A549 (cell line): ENCODE measurements around the gene EFNA5.

Experiments
- CEBPB ChIP-seq, 2 experiments: fragments of >200 bp in 1 of 2; sonication (Bioruptor Twin) in 1 of 2; formaldehyde crosslinking in 1 of 2; IDR thresholded peaks; 2 replicates each; pipeline ENCODE4 v1.6.1; 2012 to 2016
- CTCF ChIP-seq: fragments of >200 bp; sonication (Bioruptor Twin); formaldehyde crosslinking; IDR thresholded peaks from 3 replicates; pipeline ENCODE4 v1.5.1; 2016
- HOXA7 ChIP-seq: fragments of 250-450 bp; sonication (Bioruptor Pico); IDR thresholded peaks from 2 replicates; pipeline ENCODE4 v1.5.0; 2020; ENCODE audit warnings: mild to moderate bottlenecking, moderate library complexity
- MAFK ChIP-seq: fragments of 450-650 bp; IDR thresholded peaks from 2 replicates; pipeline ENCODE4 v1.6.1; 2014; ENCODE audit not compliant: partially characterized antibody
- MAX ChIP-seq: IDR thresholded peaks from 2 replicates; pipeline ENCODE4 v1.6.1; 2012
- POLR2A ChIP-seq: IDR thresholded peaks from 2 replicates; pipeline ENCODE4 v1.6.1; 2012; ENCODE audit warnings: mild to moderate bottlenecking, low read length
- RAD21 ChIP-seq, 2 experiments: fragments of >200 bp in 1 of 2; sonication (Bioruptor Twin) in 1 of 2; formaldehyde crosslinking in 1 of 2; IDR thresholded peaks in 1 of 2; conservative IDR thresholded peaks in 1 of 2; 2 replicates in 1 of 2; 3 replicates in 1 of 2; pipeline ENCODE4 v1.6.1; 2012 to 2018; ENCODE audit warnings: inconsistent platforms in 1 of 2
- RCOR1 ChIP-seq: fragments of 150-350 bp; IDR thresholded peaks from 2 replicates; pipeline ENCODE4 v1.6.1; 2014; ENCODE audit warnings: antibody characterized with exemption, low read length, low read depth
- RNF2 ChIP-seq: fragments of 200-600 bp; sonication (generic); IDR thresholded peaks from 2 replicates; pipeline ENCODE4 v1.6.1; 2016; ENCODE audit warnings: low read depth, mild to moderate bottlenecking, antibody characterized with exemption, moderate library complexity, borderline replicate concordance
- SMC3 ChIP-seq: fragments of >200 bp; sonication (Bioruptor Twin); formaldehyde crosslinking; IDR thresholded peaks from 3 replicates; pipeline ENCODE4 v1.6.1; 2018; ENCODE audit warnings: inconsistent platforms

- TF ChIP-seq CTCF (no peak), CEBPB (IDR thresholded peaks at IDR 0.05) (no peak), MAX (no peak), RNF2 (no peak), RCOR1 (no peak), SMC3 (no peak), HOXA7 (CRISPR knock-in tag) (no peak), RAD21 (conservative IDR thresholded peaks at IDR 0.05 in 1 of 2, IDR thresholded peaks at IDR 0.05 in 1 of 2) (no peak), POLR2A (no peak), MAFK (no peak)
Observed at GRCh38 chr5:107713228-107713627, 42.5 kb upstream of the EFNA5 start.
